ENCODE measurements around the gene RAB11B.

RAB11B gene

GRCh38 chr19:8396563-8397203 lies 6.5 kb downstream of the RAB11B start:
- FAIRE-seq, result no peak
- TF ChIP-seq CTCF (IDR thresholded peaks at IDR 0.05; ENCODE audit: insufficient read depth, missing control alignments), result peak; percentile 43
- DNase-seq (ENCODE audit: insufficient read length, low spot score), result no peak

- DNase-seq (ENCODE audit: insufficient read length, low spot score), result no peak
- FAIRE-seq, result no peak
- no peak for TF ChIP-seq CTCF (IDR thresholded peaks at IDR 0.05; ENCODE audit: insufficient read depth, missing control alignments)
Observed at GRCh38 chr19:8397271-8397670, 7.1 kb downstream of the RAB11B start.

GRCh38 chr19:8397746-8398310 lies 7.7 kb downstream of the RAB11B start:
- DNase-seq (ENCODE audit: insufficient read length, low spot score) (no peak), FAIRE-seq (no peak)
- TF ChIP-seq CTCF (IDR thresholded peaks at IDR 0.05; ENCODE audit: insufficient read depth, missing control alignments), result no peak

- DNase-seq (ENCODE audit: insufficient read length, low spot score), result no peak
- TF ChIP-seq CTCF (IDR thresholded peaks at IDR 0.05; ENCODE audit: insufficient read depth, missing control alignments), result no peak
- FAIRE-seq, result no peak
Observed at GRCh38 chr19:8398311-8398771, 8.2 kb downstream of the RAB11B start.

- FAIRE-seq (no peak), DNase-seq (ENCODE audit: insufficient read length, low spot score) (no peak)
- no peak for TF ChIP-seq CTCF (IDR thresholded peaks at IDR 0.05; ENCODE audit: insufficient read depth, missing control alignments)
Observed at GRCh38 chr19:8399681-8400188, 9.6 kb downstream of the RAB11B start.

- DNase-seq (ENCODE audit: insufficient read length, low spot score), result no peak
- TF ChIP-seq CTCF (IDR thresholded peaks at IDR 0.05; ENCODE audit: insufficient read depth, missing control alignments), result no peak
- FAIRE-seq, result no peak
Observed at GRCh38 chr19:8401981-8402411, 11.8 kb downstream of the RAB11B start.
